Endothelial cell of umbilical vein (primary cell): ENCODE measurements around the gene ARG1. TPM values are rescaled to one million over a fixed set of nuclear protein-coding genes. Genes with fewer than 3 reads are reported as not detected.

ENCODE experiments used
- BruUV-seq: library from RNA; stranded (reverse); fragments of 400-500 nt; replicated peaks from 2 replicates; lab custom pipeline; 2021; lab: Mats Ljungman, UMichigan
- CTCF ChIA-PET: fragments of 300-600, 350-600 bp; sonication (Branson Sonifier 250); formaldehyde crosslinking; loops from one replicate; lab custom pipeline; 2021; ENCODE audit warnings: antibody characterized with exemption, inconsistent platforms; lab: Charles Lee
- POLR2A ChIA-PET: fragments of 300-600, 350-600 bp; sonication (Branson Sonifier 250); formaldehyde crosslinking; loops from one replicate; lab custom pipeline; 2021; ENCODE audit warnings: antibody characterized with exemption, inconsistent platforms; lab: Charles Lee
- DNase-seq: peaks from one replicate; pipeline ENCODE4 v3.0.0-alpha.2; 2011; ENCODE audit warnings: low read depth, low spot score
- FAIRE-seq: peaks from 2 replicates; lab custom pipeline; 2011; peaks lifted over from hg19 to GRCh38; lab: Jason Lieb, UNC
- H2AFZ ChIP-seq: 2 replicates; pipeline ENCODE4 v1.6.0; 2012; ENCODE audit warnings: low read depth, low read length, control low read depth, inconsistent platforms
- H3K27ac ChIP-seq: 2 replicates; pipeline ENCODE4 v1.5.1; 2011; ENCODE audit warnings: low read depth, mild to moderate bottlenecking, control low read depth, low read length, moderate library complexity; ENCODE audit not compliant: insufficient read depth
- H3K27me3 ChIP-seq, 2 experiments: 2 replicates each; pipeline versions ENCODE4 v1.6.0 to v1.6.1; 2011; ENCODE audit warnings: low read length in 2 of 2, mixed read lengths in 1 of 2; ENCODE audit not compliant: control insufficient read depth in 2 of 2, insufficient read depth in 2 of 2
- H3K36me3 ChIP-seq, 2 experiments: 2 replicates in 1 of 2; 3 replicates in 1 of 2; pipeline ENCODE4 v1.5.1; 2011; ENCODE audit warnings: low read length in 2 of 2, mild to moderate bottlenecking in 1 of 2, moderate library complexity in 1 of 2; ENCODE audit not compliant: control insufficient read depth in 2 of 2, insufficient read depth in 2 of 2; ENCODE audit errors: extremely low read depth in 1 of 2
- H3K4me1 ChIP-seq: 3 replicates; pipeline ENCODE4 v1.5.1; 2011; ENCODE audit warnings: mild to moderate bottlenecking, low read length; ENCODE audit not compliant: control insufficient read depth, insufficient read depth; ENCODE audit errors: extremely low read depth
- H3K4me2 ChIP-seq: 2 replicates; pipeline ENCODE4 v1.6.1; 2011; ENCODE audit warnings: low read length, control low read depth, mixed read lengths; ENCODE audit not compliant: insufficient read depth
- H3K4me3 ChIP-seq, 3 experiments: fragments of 200-600 bp in 1 of 3; sonication (generic), shearing (Covaris generic) in 1 of 3; replicated peaks in 1 of 3; 2 replicates each; pipeline ENCODE4 v1.5.1; 2011 to 2016; ENCODE audit warnings: control low read depth in 3 of 3, low read length in 3 of 3, mild to moderate bottlenecking in 2 of 3, inconsistent platforms in 1 of 3, low read depth in 1 of 3, moderate library complexity in 1 of 3; ENCODE audit not compliant: insufficient read depth in 1 of 3
- H3K79me2 ChIP-seq: 2 replicates; pipeline ENCODE4 v1.6.0; 2012; ENCODE audit warnings: low read length, inconsistent platforms; ENCODE audit not compliant: control insufficient read depth, insufficient read depth
- H3K9ac ChIP-seq: replicated peaks from 2 replicates; pipeline ENCODE3; 2011; ENCODE audit warnings: low read length, control low read depth; ENCODE audit not compliant: insufficient read depth; ENCODE audit errors: extremely low read depth
- H3K9me1 ChIP-seq: replicated peaks from 3 replicates; pipeline ENCODE4 v1.6.0; 2011; ENCODE audit warnings: mild to moderate bottlenecking, low read length; ENCODE audit not compliant: control insufficient read depth, insufficient read depth; ENCODE audit errors: extremely low read depth
- H3K9me3 ChIP-seq: replicated peaks from 2 replicates; pipeline ENCODE4 v1.5.1; 2012; ENCODE audit warnings: low read length, inconsistent platforms; ENCODE audit not compliant: control insufficient read depth, insufficient read depth
- H4K20me1 ChIP-seq: replicated peaks from 2 replicates; pipeline ENCODE3; 2011; ENCODE audit warnings: mild to moderate bottlenecking, low read length; ENCODE audit not compliant: control insufficient read depth, insufficient read depth; ENCODE audit errors: extremely low read depth
- CTCF ChIP-seq, 2 donors: IDR thresholded peaks; 1 replicate in 1 of 2; 2 replicates in 1 of 2; pipeline ENCODE4 v1.5.1; 2011; ENCODE audit warnings: low read length in 2 of 2, mild to moderate bottlenecking in 2 of 2, moderate library complexity in 2 of 2, control low read depth in 1 of 2, inconsistent platforms in 1 of 2, low read depth in 1 of 2; ENCODE audit not compliant: insufficient read depth in 1 of 2; ENCODE audit errors: extremely low read depth in 1 of 2
- EZH2 ChIP-seq: IDR thresholded peaks from 2 replicates; pipeline ENCODE4 v1.6.1; 2012; ENCODE audit warnings: borderline replicate concordance, low read depth, mild to moderate bottlenecking, moderate library complexity, low read length, inconsistent platforms; ENCODE audit not compliant: severe bottlenecking
- FOS ChIP-seq: IDR thresholded peaks from 2 replicates; pipeline ENCODE4 v1.6.1; 2011; ENCODE audit warnings: mild to moderate bottlenecking, low read length, moderate library complexity, borderline replicate concordance; ENCODE audit not compliant: insufficient read depth
- GATA2 ChIP-seq: IDR thresholded peaks from 2 replicates; pipeline ENCODE4 v1.7.0; 2011; ENCODE audit warnings: low read depth, mild to moderate bottlenecking, moderate library complexity, mixed read lengths, low read length; ENCODE audit not compliant: insufficient read length, insufficient read depth
- MAX ChIP-seq: IDR thresholded peaks from 2 replicates; pipeline ENCODE4 v1.6.1; 2011; ENCODE audit not compliant: insufficient read depth, insufficient read length
- POLR2A ChIP-seq: IDR thresholded peaks from 2 replicates; pipeline ENCODE4 v1.6.1; 2012; ENCODE audit warnings: low read depth, mild to moderate bottlenecking, control low read depth, low read length
- POLR2AphosphoS5 ChIP-seq: IDR thresholded peaks from 2 replicates; pipeline ENCODE4 v1.6.1; 2012; ENCODE audit warnings: low read depth, mild to moderate bottlenecking, control low read depth, low read length, moderate library complexity; ENCODE audit not compliant: insufficient read depth
- dilution Hi-C: fragments of 300-500 bp; cut with MboI; formaldehyde crosslinking; loops from one replicate; pipeline ENCODE4 v1.15.0; 2019; ENCODE audit warnings: low sequenced_read_pairs; ENCODE audit not compliant: extremely low pct_ligation_motif_present
- intact Hi-C: fragments of 100-400 bp; cut with micrococcal nuclease; formaldehyde crosslinking; loops from one replicate; pipeline ENCODE4 v1.10.0; 2022
- polyA plus RNA-seq, 4 experiments: library from polyadenylated mRNA; depleted of rRNA in 3 of 4; stranded (reverse) in 3 of 4; unstranded in 1 of 4; fragments of >200 nt; gene quantifications; 2 replicates each; pipeline versions ENCODE4 v1.2.1 to v1.2.3, GENCODE V29; 2011 to 2012; ENCODE audit warnings: missing spikeins in 1 of 4
- total RNA-seq: library from RNA; stranded (reverse); gene quantifications from 2 replicates; pipeline ENCODE4 v1.2.3, GENCODE V29; 2021

Gene ARG1
- total and polyA plus RNA-seq, 2 donors (not counting 3 experiments of a cell fraction or from before 2014, with no cell fraction given): not detected

- dilution Hi-C loops (no loop called here), intact Hi-C loops (no loop called here)
- Histone ChIP-seq H3K27ac (no peak overlapping the region), H3K27me3 (no peaks in the 10 kb centered on the region), H3K9me1 (no peaks in the 10 kb centered on the region), H3K79me2 (no peaks in the 10 kb centered on the region), H3K9me3 (no peaks in the 10 kb centered on the region), H3K36me3 (peaks cover 12 to 43% of the 10 kb centered on the region in 2 experiments), H2AFZ (no peak overlapping the region), H3K4me2 (no peak overlapping the region), H3K4me1 (no peaks in the 10 kb centered on the region), H4K20me1 (no peaks in the 10 kb centered on the region), H3K9ac (no peak overlapping the region), H3K4me3 (no peak overlapping the region)
- no peak for DNase-seq
- ChIA-PET POLR2A (no interaction called here), CTCF (no interaction called here)
- BruUV-seq: no TSS peak
- no peak for FAIRE-seq
- no peak for TF ChIP-seq MAX
These were observed 21.0 kb downstream of the ARG1 start for GRCh38 chr6:131594074-131594473.

- Histone ChIP-seq H3K79me2 (no peaks in the 10 kb centered on the region), H3K27me3 (no peaks in the 10 kb centered on the region), H3K9ac (no peak overlapping the region), H4K20me1 (no peaks in the 10 kb centered on the region), H3K4me1 (no peaks in the 10 kb centered on the region), H2AFZ (no peak overlapping the region), H3K4me3 (no peak overlapping the region), H3K9me1 (no peaks in the 10 kb centered on the region), H3K9me3 (no peaks in the 10 kb centered on the region), H3K27ac (no peak overlapping the region), H3K4me2 (no peak overlapping the region), H3K36me3 (peaks cover 11 to 40% of the 10 kb centered on the region in 2 experiments)
- FAIRE-seq (no peak), DNase-seq (no peak)
- intact Hi-C loops (loop anchor here (2.0 kb wide), 1 partner anchor 19 kb away; no protein-coding TSS in a partner anchor), dilution Hi-C loops (no loop called here)
- no peak for TF ChIP-seq POLR2A
- no peak for TF ChIP-seq POLR2AphosphoS5
- TF ChIP-seq GATA2: no peak
- peak in 1 of 2 donors; percentile 5 for TF ChIP-seq CTCF (IDR thresholded peaks at IDR 0.05; ENCODE audit: extremely low read depth in 1 of 2, insufficient read depth in 1 of 2, low read depth in 1 of 2, low read length in 2 of 2)
- TF ChIP-seq MAX: no peak
- no peak for TF ChIP-seq EZH2
- TF ChIP-seq FOS: no peak
- CTCF ChIA-PET: interaction anchor here (0.7 to 0.9 kb wide), 3 partner anchors 13 to 67 kb away, joined by 3 read pairs; no protein-coding TSS in a partner anchor
- POLR2A ChIA-PET: no interaction called here
- BruUV-seq: no TSS peak
These were observed 24.4 kb downstream of the ARG1 start for GRCh38 chr6:131597446-131597845.
